KBM-7 (cell line): Measurements from ENCODE around the gene CST6.
"Not testable (repeated sequence)": the region's sequence is repeated elsewhere in the genome, so short reads cannot be mapped to it uniquely, and the experiment has no call there.

Source experiments
- DNase-seq: peaks from one replicate; pipeline ENCODE4 v3.0.0-alpha.2; 2015
- in situ Hi-C: fragments of 300-500 bp; cut with MboI; formaldehyde crosslinking; loops from 2 replicates; pipeline ENCODE4 v1.14.3; 2020; ENCODE audit warnings: low sequenced_read_pairs, low pct_unique_long_range_greater_than_20kb, mixed read lengths

The CST6 gene

GRCh38 chr11:65982824-65983588 is 28.8 kb upstream of the CST6 start:
- in situ Hi-C loops: no loop called here
- no peak for DNase-seq

GRCh38 chr11:65983589-65983987 is 28.2 kb upstream of the CST6 start:
- in situ Hi-C loops: no loop called here
- DNase-seq: no peak

GRCh38 chr11:65987336-65987735 is 24.5 kb upstream of the CST6 start:
- in situ Hi-C loops: no loop called here
- no peak for DNase-seq

- in situ Hi-C loops: no loop called here
- DNase-seq: peak; percentile 99
Observed at GRCh38 chr11:65988791-65989592, 22.8 kb upstream of the CST6 start.

- DNase-seq: no peak
- in situ Hi-C loops: no loop called here
Observed at GRCh38 chr11:65992056-65992455, 19.8 kb upstream of the CST6 start.

- DNase-seq: no peak
- in situ Hi-C loops: no loop called here
Observed at GRCh38 chr11:65997286-65997685, 14.5 kb upstream of the CST6 start.

- in situ Hi-C loops: no loop called here
- peak; percentile 98 for DNase-seq
Observed at GRCh38 chr11:66001942-66002647, 9.7 kb upstream of the CST6 start, which contains the start of the genes BANF1 and EIF1AD. TSS of gene BANF1 (plus strand) at chr11:66002503. CDS start at chr11:66003251, 748 bp downstream. TSS of gene EIF1AD (minus strand) at chr11:66002157. CDS start at chr11:66000389, 1,768 bp downstream.

- in situ Hi-C loops: no loop called here
- no peak for DNase-seq
Observed at GRCh38 chr11:66002648-66003225, 9.1 kb upstream of the CST6 start.

- in situ Hi-C loops: no loop called here
Observed at GRCh38 chr11:66003291-66003690, 8.5 kb upstream of the CST6 start.

GRCh38 chr11:66004186-66004585 is 7.6 kb upstream of the CST6 start:
- in situ Hi-C loops: no loop called here
- no peak for DNase-seq

More at GRCh38 chr11:66003291-66003690, 8.5 kb upstream of the CST6 start:
- DNase-seq: no peak

GRCh38 chr11:66006134-66006890 is 5.5 kb upstream of the CST6 start:
- in situ Hi-C loops: no loop called here
- DNase-seq: no peak

GRCh38 chr11:66006891-66007176 is 5.0 kb upstream of the CST6 start:
- DNase-seq: no peak
- in situ Hi-C loops: no loop called here

GRCh38 chr11:66007201-66007634 is 4.6 kb upstream of the CST6 start:
- in situ Hi-C loops: no loop called here
- no peak for DNase-seq

- in situ Hi-C loops: no loop called here
- DNase-seq: no peak
Observed at GRCh38 chr11:66008095-66008467, 3.7 kb upstream of the CST6 start.

GRCh38 chr11:66008468-66009101 is 3.2 kb upstream of the CST6 start:
- no peak for DNase-seq
- in situ Hi-C loops: no loop called here

GRCh38 chr11:66010036-66010435 is 1.8 kb upstream of the CST6 start:
- in situ Hi-C loops, DNase-seq: not testable (repeated sequence)

GRCh38 chr11:66011239-66011784 is 496 bp upstream of the CST6 start:
- in situ Hi-C loops: no loop called here
- no peak for DNase-seq

- in situ Hi-C loops: no loop called here
Observed at GRCh38 chr11:66012371-66012945, 650 bp downstream of the CST6 start.

More at GRCh38 chr11:66012371-66012945, 650 bp downstream of the CST6 start:
- no peak for DNase-seq
